ENCODE data around the gene PRKD2.

DNA sequence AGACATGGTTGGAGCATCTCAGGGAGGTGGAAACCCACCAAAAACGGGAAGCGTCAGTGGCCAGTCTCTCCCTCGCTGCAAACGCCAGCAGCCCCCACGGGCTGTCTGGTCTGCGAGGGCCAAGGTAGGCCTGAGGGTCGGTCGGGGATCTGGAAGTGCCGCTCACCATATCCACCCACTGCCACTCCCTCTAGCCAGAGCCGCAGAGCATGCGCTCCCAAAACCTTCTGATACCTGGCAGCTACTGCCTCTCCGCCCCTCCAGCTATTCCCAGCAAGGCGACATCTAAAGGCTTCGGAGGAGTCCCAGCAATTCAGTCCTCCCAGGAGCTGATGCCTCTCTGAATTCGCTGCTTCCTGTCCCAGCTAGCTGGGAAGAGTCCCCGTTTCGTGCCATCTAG is 24.5 kb upstream of the PRKD2 start:
- TF ChIP-seq, protein P1, sequence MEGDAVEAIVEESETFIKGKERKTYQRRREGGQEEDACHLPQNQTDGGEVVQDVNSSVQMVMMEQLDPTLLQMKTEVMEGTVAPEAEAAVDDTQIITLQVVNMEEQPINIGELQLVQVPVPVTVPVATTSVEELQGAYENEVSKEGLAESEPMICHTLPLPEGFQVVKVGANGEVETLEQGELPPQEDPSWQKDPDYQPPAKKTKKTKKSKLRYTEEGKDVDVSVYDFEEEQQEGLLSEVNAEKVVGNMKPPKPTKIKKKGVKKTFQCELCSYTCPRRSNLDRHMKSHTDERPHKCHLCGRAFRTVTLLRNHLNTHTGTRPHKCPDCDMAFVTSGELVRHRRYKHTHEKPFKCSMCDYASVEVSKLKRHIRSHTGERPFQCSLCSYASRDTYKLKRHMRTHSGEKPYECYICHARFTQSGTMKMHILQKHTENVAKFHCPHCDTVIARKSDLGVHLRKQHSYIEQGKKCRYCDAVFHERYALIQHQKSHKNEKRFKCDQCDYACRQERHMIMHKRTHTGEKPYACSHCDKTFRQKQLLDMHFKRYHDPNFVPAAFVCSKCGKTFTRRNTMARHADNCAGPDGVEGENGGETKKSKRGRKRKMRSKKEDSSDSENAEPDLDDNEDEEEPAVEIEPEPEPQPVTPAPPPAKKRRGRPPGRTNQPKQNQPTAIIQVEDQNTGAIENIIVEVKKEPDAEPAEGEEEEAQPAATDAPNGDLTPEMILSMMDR (IDR thresholded peaks at IDR 0.05): no peak
- TF ChIP-seq POLR2A (IDR thresholded peaks at IDR 0.05): no peak
